ENCODE measurements around the gene KRTAP10-2. TPM values are rescaled to one million over a fixed set of nuclear protein-coding genes. Genes with fewer than 3 reads are reported as not detected.

KRTAP10-2 gene
- total RNA-seq, 4 donors from 2014 or later = 0.76 to 11.1 (median 10.1) TPM; not detected in 1

Other genes with a start within 250 kb of the KRTAP10-2 start
- gene CFAP410, start 212.1 kb downstream of the KRTAP10-2 start, total RNA-seq = 10 to 100 TPM; 22.6 to 45.5 (median 27.3) TPM
- 1 to 10 TPM; 2.5 to 4.2 (median 3.2) TPM for gene TRPM2, start 197.9 kb downstream of the KRTAP10-2 start, total RNA-seq
- 1 to 10 TPM; 3.9 to 6.2 (median 4.7) TPM for gene LRRC3, start 96.0 kb downstream of the KRTAP10-2 start, total RNA-seq
- 1 to 10 TPM in 2 of 4 donors, under 1 TPM in 1, not detected in 1; 0.83 to 8.5 (median 2.6) TPM for gene KRTAP10-1, start 11.3 kb downstream of the KRTAP10-2 start, total RNA-seq
- 1 to 10 TPM in 3 of 4 donors, not detected in 1; 1.1 to 5.8 (median 3.3) TPM for gene KRTAP10-3, start 7.3 kb upstream of the KRTAP10-2 start, total RNA-seq
- 10 to 100 TPM in 1 of 4 donors, 1 to 10 TPM in 2, not detected in 1; 2.7 to 11.8 (median 4.9) TPM for gene KRTAP10-4, start 22.2 kb upstream of the KRTAP10-2 start, total RNA-seq
- gene KRTAP10-5, start 29.1 kb upstream of the KRTAP10-2 start, total RNA-seq = 10 to 100 TPM in 1 of 4 donors, 1 to 10 TPM in 1, under 1 TPM in 1, not detected in 1; 0.76 to 11.1 (median 1.7) TPM
- 1 to 10 TPM in 2 of 4 donors, not detected in 2; 2.0 to 3.1 TPM for gene KRTAP10-6, start 41.0 kb upstream of the KRTAP10-2 start, total RNA-seq
- gene KRTAP10-7, start 49.1 kb upstream of the KRTAP10-2 start, total RNA-seq = 10 to 100 TPM in 1 of 4 donors, 1 to 10 TPM in 2, not detected in 1; 3.7 to 12.9 (median 4.2) TPM
- gene KRTAP10-8, start 60.6 kb upstream of the KRTAP10-2 start, total RNA-seq = 1 to 10 TPM in 2 of 4 donors, not detected in 2; 1.3 to 7.2 TPM
- 1 to 10 TPM in 2 of 4 donors, not detected in 2; 1.6 to 9.9 TPM for gene KRTAP10-9, start 75.6 kb upstream of the KRTAP10-2 start, total RNA-seq
- gene KRTAP10-10, start 85.9 kb upstream of the KRTAP10-2 start, total RNA-seq = 1 to 10 TPM in 2 of 4 donors, not detected in 2; 3.3 to 8.0 TPM
- gene KRTAP10-11, start 94.9 kb upstream of the KRTAP10-2 start, total RNA-seq = 10 to 100 TPM in 1 of 4 donors, 1 to 10 TPM in 2, not detected in 1; 1.9 to 11.7 (median 3.5) TPM
- gene KRTAP12-4, start 103.2 kb upstream of the KRTAP10-2 start, total RNA-seq = not detected
- gene KRTAP12-3, start 106.4 kb upstream of the KRTAP10-2 start, total RNA-seq = 10 to 100 TPM in 1 of 4 donors, 1 to 10 TPM in 1, not detected in 2; 3.2 to 11.5 TPM
- gene KRTAP12-2, start 115.4 kb upstream of the KRTAP10-2 start, total RNA-seq = 10 to 100 TPM in 1 of 4 donors, 1 to 10 TPM in 2, not detected in 1; 5.6 to 29.3 (median 8.2) TPM
- 10 to 100 TPM in 1 of 4 donors, 1 to 10 TPM in 1, not detected in 2; 6.0 to 32.1 TPM for gene KRTAP12-1, start 130.7 kb upstream of the KRTAP10-2 start, total RNA-seq
- gene KRTAP10-12, start 145.7 kb upstream of the KRTAP10-2 start, total RNA-seq = 1 to 10 TPM in 2 of 4 donors, not detected in 2; 1.3 to 2.9 TPM
- gene TSPEAR, start 160.1 kb upstream of the KRTAP10-2 start, total RNA-seq = under 1 TPM in 3 of 4 donors, not detected in 1; 0.21 to 0.59 (median 0.32) TPM